Astrocyte (in vitro differentiated cells and primary cell): Measurements from ENCODE around the gene B4GALT4. TPM values are rescaled to one million over a fixed set of nuclear protein-coding genes. Genes with fewer than 3 reads are reported as not detected.

Source experiments
- DNase-seq: peaks from one replicate; pipeline ENCODE4 v3.0.0-alpha.2; 2010; ENCODE audit warnings: low read depth
- FAIRE-seq: peaks from 2 replicates; lab custom pipeline; 2011; peaks lifted over from hg19 to GRCh38; lab: Jason Lieb, UNC
- H2AFZ ChIP-seq: 2 replicates; pipeline ENCODE4 v1.6.0; 2012; ENCODE audit warnings: low read depth, low read length, inconsistent platforms
- H3K27ac ChIP-seq: 2 replicates; pipeline ENCODE4 v1.5.1; 2011; ENCODE audit warnings: low read depth, low read length, inconsistent platforms
- H3K27me3 ChIP-seq: 2 replicates; pipeline ENCODE4 v1.6.0; 2011; ENCODE audit warnings: low read length, inconsistent platforms; ENCODE audit not compliant: insufficient read depth
- H3K36me3 ChIP-seq: 2 replicates; pipeline ENCODE4 v1.5.1; 2011; ENCODE audit warnings: low read length, inconsistent platforms; ENCODE audit not compliant: insufficient read depth
- H3K4me1 ChIP-seq: 2 replicates; pipeline ENCODE4 v1.5.1; 2011; ENCODE audit warnings: low read length, inconsistent platforms; ENCODE audit not compliant: insufficient read depth
- H3K4me2 ChIP-seq: 2 replicates; pipeline ENCODE4 v1.6.0; 2012; ENCODE audit warnings: low read length, inconsistent platforms
- H3K4me3 ChIP-seq: 2 replicates; pipeline ENCODE4 v1.5.1; 2011; ENCODE audit warnings: low read depth, mild to moderate bottlenecking, low read length, inconsistent platforms; ENCODE audit not compliant: insufficient read depth
- H3K79me2 ChIP-seq: 2 replicates; pipeline ENCODE4 v1.6.0; 2012; ENCODE audit warnings: mild to moderate bottlenecking, low read length, inconsistent platforms; ENCODE audit not compliant: insufficient read depth
- H3K9ac ChIP-seq: 2 replicates; pipeline ENCODE4 v1.6.0; 2012; ENCODE audit warnings: mild to moderate bottlenecking, low read length, inconsistent platforms
- H3K9me3 ChIP-seq: 2 replicates; pipeline ENCODE4 v1.5.1; 2012; ENCODE audit warnings: low read depth, mild to moderate bottlenecking, low read length, inconsistent platforms; ENCODE audit not compliant: insufficient read depth
- H4K20me1 ChIP-seq: 2 replicates; pipeline ENCODE4 v1.6.0; 2012; ENCODE audit warnings: low read length, inconsistent platforms; ENCODE audit not compliant: insufficient read depth
- H3K27ac Mint-ChIP-seq: one replicate; pipeline ENCODE4 v1.8.0; 2021; ENCODE audit warnings: mild to moderate bottlenecking, mixed read lengths; ENCODE audit not compliant: unreplicated experiment
- H3K27me3 Mint-ChIP-seq: one replicate; pipeline ENCODE4 v1.8.0; 2021; ENCODE audit warnings: low read depth, mixed read lengths; ENCODE audit not compliant: unreplicated experiment
- H3K36me3 Mint-ChIP-seq: one replicate; pipeline ENCODE4 v1.8.0; 2021; ENCODE audit warnings: low read depth, mixed read lengths; ENCODE audit not compliant: unreplicated experiment
- H3K4me1 Mint-ChIP-seq: one replicate; pipeline ENCODE4 v1.8.0; 2021; ENCODE audit warnings: low read depth, mixed read lengths; ENCODE audit not compliant: unreplicated experiment
- H3K4me3 Mint-ChIP-seq: one replicate; pipeline ENCODE4 v1.8.0; 2021; ENCODE audit warnings: mild to moderate bottlenecking, moderate library complexity, mixed read lengths; ENCODE audit not compliant: unreplicated experiment
- H3K9me3 Mint-ChIP-seq: one replicate; pipeline ENCODE4 v1.8.0; 2021; ENCODE audit warnings: mild to moderate bottlenecking, mixed read lengths; ENCODE audit not compliant: unreplicated experiment
- CTCF ChIP-seq: IDR thresholded peaks from 2 replicates; pipeline ENCODE4 v1.5.1; 2011; ENCODE audit warnings: low read depth, mild to moderate bottlenecking, inconsistent platforms, low read length, moderate library complexity; ENCODE audit not compliant: insufficient read depth
- EZH2 ChIP-seq: IDR thresholded peaks from 2 replicates; pipeline ENCODE4 v1.6.1; 2012; ENCODE audit warnings: mild to moderate bottlenecking, low read length, inconsistent platforms; ENCODE audit not compliant: insufficient read depth
- total RNA-seq: library from RNA; stranded (reverse); gene quantifications from 2 replicates; pipeline ENCODE4 v1.2.1, GENCODE V29; 2021

Gene B4GALT4
- total RNA-seq, 1 donor from 2014 or later = 36.7 TPM

GRCh38 chr3:119261055-119261454 lies 20.4 kb upstream of the B4GALT4 start:
- Histone ChIP-seq H3K4me3 (no peak overlapping the region), H3K79me2 (no peaks in the 10 kb centered on the region), H4K20me1 (no peaks in the 10 kb centered on the region), H3K4me2 (no peak overlapping the region), H3K9ac (no peak overlapping the region), H3K4me1 (no peaks in the 10 kb centered on the region), H3K27me3 (no peaks in the 10 kb centered on the region), H3K9me3 (no peaks in the 10 kb centered on the region), H3K27ac (no peak overlapping the region), H3K36me3 (no peaks in the 10 kb centered on the region), H2AFZ (no peak overlapping the region)
- no peaks in the 10 kb centered on the region for H3K4me1 Mint-ChIP-seq
- H3K9me3 Mint-ChIP-seq = peaks cover 4% of the 10 kb centered on the region
- no peak overlapping the region for H3K27ac Mint-ChIP-seq
- no peak for TF ChIP-seq CTCF
- no peak for TF ChIP-seq EZH2
- H3K27me3 Mint-ChIP-seq = peaks cover 2% of the 10 kb centered on the region
- no peak overlapping the region for H3K4me3 Mint-ChIP-seq
- FAIRE-seq (no peak), DNase-seq (no peak)
- no peaks in the 10 kb centered on the region for H3K36me3 Mint-ChIP-seq

DNA sequence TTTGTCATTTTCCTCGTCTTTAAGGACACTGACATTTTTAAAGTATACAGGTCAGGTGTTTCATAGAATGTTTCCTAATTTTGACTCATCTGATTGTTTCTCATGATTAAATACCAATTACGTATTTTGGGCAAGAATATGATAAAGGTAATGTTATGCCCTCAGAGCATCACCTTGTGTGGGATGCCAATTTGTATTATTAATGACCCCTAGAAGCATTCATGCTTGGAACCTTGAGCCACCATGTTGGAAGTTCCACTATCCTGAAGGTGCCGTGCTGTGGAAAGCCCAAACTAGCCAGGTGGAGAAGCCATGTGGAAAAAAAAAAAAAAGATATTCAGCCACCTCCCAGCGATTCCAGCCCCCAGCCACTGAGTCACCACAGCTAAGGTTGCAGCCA lies 19.1 kb upstream of the B4GALT4 start:
- H3K4me3 ChIP-seq = no peak overlapping the region
- H3K4me1 ChIP-seq = no peaks in the 10 kb centered on the region
- no peaks in the 10 kb centered on the region for H3K9me3 ChIP-seq
- H3K79me2 ChIP-seq = no peaks in the 10 kb centered on the region
- DNase-seq = no peak
- H3K4me2 ChIP-seq = no peak overlapping the region
- H3K27ac ChIP-seq = no peak overlapping the region
- H3K36me3 ChIP-seq = no peaks in the 10 kb centered on the region
- no peak overlapping the region for H3K9ac ChIP-seq
- no peak overlapping the region for H3K4me3 Mint-ChIP-seq
- no peak overlapping the region for H3K27ac Mint-ChIP-seq
- peaks cover 4% of the 10 kb centered on the region for H3K9me3 Mint-ChIP-seq
- no peak for FAIRE-seq
- H4K20me1 ChIP-seq = no peaks in the 10 kb centered on the region
- H3K27me3 ChIP-seq = no peaks in the 10 kb centered on the region
- H3K36me3 Mint-ChIP-seq = no peaks in the 10 kb centered on the region
- no peak overlapping the region for H2AFZ ChIP-seq
- H3K27me3 Mint-ChIP-seq = peaks cover 2% of the 10 kb centered on the region
- TF ChIP-seq EZH2 (no peak), CTCF (no peak)
- H3K4me1 Mint-ChIP-seq = no peaks in the 10 kb centered on the region

DNA sequence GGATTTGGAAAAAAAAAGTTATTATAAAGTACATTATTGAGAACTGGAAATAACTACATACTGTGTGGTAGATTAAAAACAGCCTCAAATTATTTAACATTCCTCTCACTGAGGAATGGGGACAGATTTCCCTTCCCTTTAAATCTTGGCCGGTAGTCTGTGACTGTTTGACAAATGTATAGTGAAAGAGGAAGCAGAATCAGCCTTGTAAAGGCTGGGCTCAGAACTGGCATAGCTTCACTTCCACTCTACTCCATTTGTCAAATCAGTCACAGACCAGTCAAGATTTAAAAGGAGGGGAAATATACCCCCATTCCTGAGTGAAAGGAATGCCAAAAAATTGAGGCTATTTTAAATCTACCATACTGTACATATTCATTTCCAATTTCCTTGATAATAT lies 18.2 kb upstream of the B4GALT4 start:
- Histone ChIP-seq H3K4me2 (no peak overlapping the region), H3K27me3 (no peaks in the 10 kb centered on the region), H3K9ac (no peak overlapping the region), H3K79me2 (no peaks in the 10 kb centered on the region), H3K9me3 (no peaks in the 10 kb centered on the region), H2AFZ (no peak overlapping the region), H3K4me3 (no peak overlapping the region), H3K27ac (no peak overlapping the region), H3K36me3 (no peaks in the 10 kb centered on the region), H4K20me1 (no peaks in the 10 kb centered on the region), H3K4me1 (no peaks in the 10 kb centered on the region)
- no peak overlapping the region for H3K27ac Mint-ChIP-seq
- H3K4me3 Mint-ChIP-seq = no peak overlapping the region
- H3K36me3 Mint-ChIP-seq = no peaks in the 10 kb centered on the region
- DNase-seq (no peak), FAIRE-seq (no peak)
- H3K9me3 Mint-ChIP-seq = peaks cover 4% of the 10 kb centered on the region
- H3K4me1 Mint-ChIP-seq = no peaks in the 10 kb centered on the region
- peaks cover 2% of the 10 kb centered on the region for H3K27me3 Mint-ChIP-seq
- TF ChIP-seq EZH2 (no peak), CTCF (no peak)
